MM.1S (cell line): Measurements from ENCODE around the gene MIPOL1.
"Not testable (repeated sequence)": the region's sequence is repeated elsewhere in the genome, so short reads cannot be mapped to it uniquely, and the experiment has no call there.

ENCODE experiments used
- DNase-seq: peaks from one replicate; pipeline ENCODE4 v3.0.0-alpha.2; 2015
- H2AFZ ChIP-seq: fragments of 300-600 bp; sonication (generic); 2 replicates; pipeline ENCODE4 v1.6.0; 2016; ENCODE audit warnings: antibody characterized with exemption, low read length
- H3F3A ChIP-seq: fragments of 300-600 bp; sonication (generic); 2 replicates; pipeline ENCODE4 v1.6.1; 2016; ENCODE audit warnings: mild to moderate bottlenecking, antibody characterized with exemption, low read length, moderate library complexity, mixed read lengths; ENCODE audit not compliant: insufficient read depth
- H3K27ac ChIP-seq: fragments of 300-600 bp; sonication (generic); 2 replicates; pipeline ENCODE4 v1.5.1; 2016; ENCODE audit warnings: mild to moderate bottlenecking, low read length
- H3K27me3 ChIP-seq: fragments of 300-600 bp; sonication (generic); replicated peaks from 2 replicates; pipeline ENCODE4 v1.6.0; 2016; ENCODE audit warnings: low read length; ENCODE audit not compliant: insufficient read depth
- H3K36me3 ChIP-seq: fragments of 300-600 bp; sonication (generic); replicated peaks from 2 replicates; pipeline ENCODE4 v1.6.1; 2016; ENCODE audit warnings: mild to moderate bottlenecking, low read length, mixed read lengths; ENCODE audit not compliant: insufficient read depth
- H3K4me1 ChIP-seq: fragments of 300-600 bp; sonication (generic); 2 replicates; pipeline ENCODE4 v1.6.1; 2016; ENCODE audit warnings: low read length, mixed read lengths
- H3K4me2 ChIP-seq: fragments of 300-600 bp; sonication (generic); 2 replicates; pipeline ENCODE4 v1.6.0; 2016; ENCODE audit warnings: low read depth, low read length
- H3K4me3 ChIP-seq: fragments of 300-600 bp; sonication (generic); 2 replicates; pipeline ENCODE4 v1.5.1; 2016; ENCODE audit warnings: low read length, mixed read lengths
- H3K79me2 ChIP-seq: fragments of 300-600 bp; sonication (generic); 2 replicates; pipeline ENCODE4 v1.6.1; 2016; ENCODE audit warnings: mixed run types, low read length, mixed read lengths
- H3K9ac ChIP-seq: fragments of 300-600 bp; sonication (generic); 2 replicates; pipeline ENCODE4 v1.6.1; 2016; ENCODE audit warnings: low read length, mixed read lengths
- H3K9me2 ChIP-seq: fragments of 300-600 bp; sonication (generic); replicated peaks from 2 replicates; pipeline ENCODE4 v1.6.1; 2016; ENCODE audit warnings: mild to moderate bottlenecking, low read length, mixed read lengths; ENCODE audit not compliant: insufficient read depth
- H3K9me3 ChIP-seq: fragments of 300-600 bp; sonication (generic); replicated peaks from 2 replicates; pipeline ENCODE4 v1.6.1; 2016; ENCODE audit warnings: mild to moderate bottlenecking, low read length, mixed read lengths; ENCODE audit not compliant: insufficient read depth
- H4K20me1 ChIP-seq: fragments of 300-600 bp; sonication (generic); 2 replicates; pipeline ENCODE4 v1.6.1; 2016; ENCODE audit warnings: mild to moderate bottlenecking, low read length, moderate library complexity, mixed read lengths; ENCODE audit not compliant: insufficient read depth
- CTCF ChIP-seq: fragments of 300-600 bp; sonication (generic); IDR thresholded peaks from 2 replicates; pipeline ENCODE4 v1.5.1; 2016; ENCODE audit warnings: antibody characterized with exemption, low read length, mixed read lengths
- EZH2 ChIP-seq: fragments of 300-600 bp; sonication (generic); optimal IDR thresholded peaks from 2 replicates; pipeline ENCODE3; 2017; ENCODE audit warnings: low read depth, mild to moderate bottlenecking, antibody characterized with exemption, low read length, mixed read lengths
- EZH2phosphoT487 ChIP-seq: fragments of 300-600 bp; sonication (generic); IDR thresholded peaks from 2 replicates; pipeline ENCODE4 v1.6.1; 2018; ENCODE audit warnings: antibody characterized with exemption, low read length

MIPOL1 gene

GRCh38 chr14:37202812-37203211, 5.1 kb downstream of the MIPOL1 start:
- no peaks in the 10 kb centered on the region for H3K9me2 ChIP-seq
- no peak overlapping the region for H3K27ac ChIP-seq
- no peaks in the 10 kb centered on the region for H3K4me1 ChIP-seq
- no peak overlapping the region for H3K9ac ChIP-seq
- H3K36me3 ChIP-seq = no peaks in the 10 kb centered on the region
- H3K4me2 ChIP-seq = no peak overlapping the region
- no peak for DNase-seq
- no peaks in the 10 kb centered on the region for H3K27me3 ChIP-seq
- no peaks in the 10 kb centered on the region for H3K9me3 ChIP-seq
- H3F3A ChIP-seq = no peaks in the 10 kb centered on the region
- H4K20me1 ChIP-seq = no peaks in the 10 kb centered on the region
- TF ChIP-seq CTCF (no peak), EZH2phosphoT487 (no peak), EZH2 (no peak)
- no peak overlapping the region for H3K4me3 ChIP-seq
- no peak overlapping the region for H2AFZ ChIP-seq
- no peaks in the 10 kb centered on the region for H3K79me2 ChIP-seq

GRCh38 chr14:37203423-37203822, 5.7 kb downstream of the MIPOL1 start:
- no peaks in the 10 kb centered on the region for H3K9me3 ChIP-seq
- no peak overlapping the region for H3K4me3 ChIP-seq
- no peaks in the 10 kb centered on the region for H3K27me3 ChIP-seq
- no peak overlapping the region for H2AFZ ChIP-seq
- H3K9me2 ChIP-seq = no peaks in the 10 kb centered on the region
- TF ChIP-seq EZH2 (no peak), EZH2phosphoT487 (no peak), CTCF (no peak)
- H3K4me2 ChIP-seq = no peak overlapping the region
- H3K79me2 ChIP-seq = no peaks in the 10 kb centered on the region
- no peaks in the 10 kb centered on the region for H3K36me3 ChIP-seq
- no peaks in the 10 kb centered on the region for H4K20me1 ChIP-seq
- DNase-seq = no peak
- no peaks in the 10 kb centered on the region for H3K4me1 ChIP-seq
- H3F3A ChIP-seq = no peaks in the 10 kb centered on the region
- H3K27ac ChIP-seq = no peak overlapping the region
- H3K9ac ChIP-seq = no peak overlapping the region

- not testable (repeated sequence) for DNase-seq, H3K9ac ChIP-seq, H3K79me2 ChIP-seq, H4K20me1 ChIP-seq, H3K4me3 ChIP-seq, H3F3A ChIP-seq, H2AFZ ChIP-seq, H3K9me3 ChIP-seq, H3K27me3 ChIP-seq, H3K4me2 ChIP-seq, H3K36me3 ChIP-seq, H3K9me2 ChIP-seq, H3K4me1 ChIP-seq, H3K27ac ChIP-seq
Observed at GRCh38 chr14:37205623-37206605, 8.2 kb downstream of the MIPOL1 start.

GRCh38 chr14:37209617-37210016, 11.9 kb downstream of the MIPOL1 start:
- H3K36me3 ChIP-seq, H3K9me3 ChIP-seq, H4K20me1 ChIP-seq, H3K79me2 ChIP-seq, H3K4me3 ChIP-seq, H3K27ac ChIP-seq, H3K27me3 ChIP-seq, H3K9me2 ChIP-seq, H3K4me2 ChIP-seq, H2AFZ ChIP-seq, H3K4me1 ChIP-seq, H3K9ac ChIP-seq, DNase-seq, H3F3A ChIP-seq: not testable (repeated sequence)
